GM19468 (cell line): Measurements from ENCODE around the gene SGMS2.

Experiments used
- ATAC-seq: cut with Tn5 transposase; IDR thresholded peaks from one replicate; pipeline ENCODE4 v1.9.1; 2021; ENCODE audit warnings: mild to moderate bottlenecking, moderate library complexity, moderate number of reproducible peaks; ENCODE audit not compliant: unreplicated experiment; ENCODE audit errors: extremely low read depth

Gene SGMS2

GRCh38 chr4:107824350-107825071 is at the start of gene SGMS2:
Gene SGMS2 (plus strand): TSS chr4:107824932. CDS start chr4:107895554, 70,622 bp downstream.
- ATAC-seq: peak; percentile 49

- ATAC-seq: no peak
Observed at GRCh38 chr4:107777890-107778289, 46.8 kb upstream of the SGMS2 start.

DNA sequence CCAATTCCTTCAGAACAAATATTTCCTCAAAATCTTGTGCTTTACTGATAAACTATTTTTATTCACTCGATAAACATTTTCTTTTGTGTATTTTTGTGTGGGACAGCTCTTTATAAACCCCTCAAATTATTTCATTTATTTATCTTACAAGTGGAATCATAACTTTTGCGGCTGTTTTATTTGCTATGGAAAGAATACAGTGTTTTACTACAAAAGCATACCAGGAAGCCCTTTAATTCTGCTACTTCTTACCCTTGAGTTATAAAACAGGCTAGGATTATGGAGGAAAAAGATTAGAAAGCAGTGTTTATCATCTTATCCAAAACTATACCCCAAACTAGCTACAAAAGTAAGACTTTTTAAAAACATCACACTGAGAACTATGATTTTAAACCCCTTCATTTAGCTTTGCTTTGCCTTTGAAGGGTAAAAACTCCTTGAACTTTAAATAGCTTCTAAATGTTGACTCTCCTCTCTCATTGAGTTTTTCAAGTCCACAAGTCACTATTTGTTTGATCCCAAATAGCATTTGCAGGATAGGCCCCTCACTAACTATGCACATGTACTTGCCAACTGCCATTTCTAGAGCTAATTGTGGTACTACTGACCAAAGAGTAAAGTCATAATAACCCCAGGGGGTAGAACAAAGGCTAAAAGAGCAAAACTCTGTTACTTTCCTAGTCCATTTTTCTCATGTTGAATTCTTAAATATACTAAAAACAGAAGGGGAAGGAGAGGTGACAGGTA is 45.8 kb upstream of the SGMS2 start:
- no peak for ATAC-seq

DNA sequence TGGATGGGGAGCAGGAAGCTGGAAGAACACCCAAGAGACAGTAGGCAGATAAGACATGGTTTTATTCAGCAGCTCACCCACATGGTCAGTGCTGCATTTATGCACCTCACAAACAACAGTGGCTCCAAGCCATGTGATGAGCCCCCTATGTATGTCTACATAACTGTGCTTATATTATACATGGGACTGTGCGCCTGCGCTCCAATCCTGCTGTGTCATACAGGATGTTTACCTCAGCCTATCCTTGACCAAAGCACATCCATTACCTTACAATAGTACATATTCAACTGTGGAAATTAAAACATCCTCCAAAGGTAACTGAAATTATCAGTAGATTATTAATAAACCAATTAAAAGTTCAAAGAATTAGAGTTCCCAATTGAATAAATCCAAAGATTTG is 44.1 kb upstream of the SGMS2 start:
- no peak for ATAC-seq

DNA sequence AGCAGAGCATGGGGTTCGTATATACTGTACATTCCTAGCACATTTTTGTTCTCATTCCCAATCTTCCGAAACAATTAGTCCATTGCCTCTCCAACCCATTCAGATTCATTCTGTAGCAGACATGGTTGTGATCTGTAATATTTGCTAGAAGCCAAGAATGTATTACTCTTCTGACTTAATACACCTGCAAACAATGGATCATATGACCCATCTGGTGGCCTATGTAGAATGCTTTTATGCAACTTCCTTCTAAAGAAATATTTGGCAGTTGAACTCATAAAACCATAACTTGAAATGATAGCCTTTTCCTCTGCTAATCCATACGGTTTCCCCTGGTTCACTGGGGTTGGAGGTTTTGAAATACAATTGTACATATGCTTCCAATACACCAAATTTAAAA is 32.8 kb upstream of the SGMS2 start:
- ATAC-seq: no peak

DNA sequence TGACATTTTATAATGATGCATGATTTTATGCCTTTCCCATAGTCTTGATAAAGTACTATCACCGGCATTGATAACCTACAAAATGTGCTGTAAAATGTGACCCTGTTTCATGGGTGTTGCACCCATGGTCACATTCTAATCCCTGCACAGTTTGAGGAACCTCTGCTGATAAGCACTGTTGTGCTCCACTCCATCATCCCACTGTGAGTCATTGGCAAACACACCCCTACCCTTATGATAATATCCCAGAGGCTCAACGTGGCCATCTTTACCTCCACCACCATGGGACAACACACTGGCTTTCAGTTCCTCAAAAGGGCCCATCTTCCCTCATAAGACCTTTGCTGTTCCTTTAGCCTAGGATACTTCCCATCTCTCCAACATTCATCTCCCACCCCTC is 32.0 kb upstream of the SGMS2 start:
- ATAC-seq: no peak

- ATAC-seq: no peak
Observed at GRCh38 chr4:107793996-107794395, 30.7 kb upstream of the SGMS2 start.

DNA sequence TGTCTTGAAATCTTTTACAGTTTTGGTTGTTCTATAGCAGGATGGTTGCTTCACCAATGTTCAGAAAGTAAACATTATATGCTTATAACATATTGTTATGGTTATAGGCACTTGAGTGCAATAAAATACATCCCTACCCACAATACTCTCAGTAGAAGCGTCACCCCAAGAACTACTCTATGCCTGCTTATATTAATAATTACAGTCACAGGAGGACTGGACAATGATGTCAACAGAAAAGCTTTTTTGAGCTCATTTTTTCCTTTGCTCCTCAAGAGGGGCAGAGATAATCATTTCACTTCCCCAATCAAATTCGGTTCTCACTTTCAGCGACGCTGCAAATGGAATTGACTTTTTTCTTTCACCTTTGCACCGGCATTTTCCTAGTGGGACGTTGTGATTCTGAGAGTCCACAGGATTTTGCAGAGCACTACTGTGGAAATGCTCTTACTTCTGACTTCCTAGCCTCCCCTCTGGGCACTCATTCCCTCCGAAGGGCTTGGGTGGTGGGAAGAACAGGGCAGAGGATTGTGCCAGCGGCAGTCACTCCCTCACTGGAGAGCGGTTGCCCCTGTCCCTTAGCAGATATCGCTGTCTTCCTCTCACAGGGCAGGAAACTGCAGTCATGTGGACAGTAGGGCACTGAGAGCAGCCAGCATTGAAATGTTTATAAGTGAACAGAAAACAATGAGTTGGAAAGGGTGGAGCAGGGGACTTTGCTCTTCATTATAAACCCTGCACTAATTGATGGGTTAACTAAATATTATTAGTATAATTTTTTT is 24.9 kb upstream of the SGMS2 start:
- no peak for ATAC-seq

GRCh38 chr4:107800706-107801105 is 24.0 kb upstream of the SGMS2 start:
- no peak for ATAC-seq

- no peak for ATAC-seq
Observed at GRCh38 chr4:107801766-107802211, 22.9 kb upstream of the SGMS2 start.

DNA sequence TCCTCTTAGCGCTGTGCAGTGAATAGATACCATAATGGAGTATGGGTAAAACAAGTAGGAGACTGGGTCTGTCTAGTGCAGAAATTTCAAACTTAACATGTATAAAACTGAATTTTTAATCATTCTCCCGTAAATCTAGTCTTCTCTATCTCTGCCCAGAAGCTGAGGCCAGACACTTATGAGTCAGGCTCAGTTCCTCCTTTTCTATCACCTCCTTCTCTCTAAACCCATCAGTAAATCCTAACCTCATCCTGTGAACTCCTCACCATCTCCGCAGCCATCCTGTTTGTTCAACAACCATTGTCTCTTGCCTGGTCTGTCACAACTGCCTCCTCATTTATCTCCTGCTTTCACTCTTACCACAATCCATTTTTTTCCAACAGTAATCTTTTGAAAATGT is 19.8 kb upstream of the SGMS2 start:
- ATAC-seq: no peak

DNA sequence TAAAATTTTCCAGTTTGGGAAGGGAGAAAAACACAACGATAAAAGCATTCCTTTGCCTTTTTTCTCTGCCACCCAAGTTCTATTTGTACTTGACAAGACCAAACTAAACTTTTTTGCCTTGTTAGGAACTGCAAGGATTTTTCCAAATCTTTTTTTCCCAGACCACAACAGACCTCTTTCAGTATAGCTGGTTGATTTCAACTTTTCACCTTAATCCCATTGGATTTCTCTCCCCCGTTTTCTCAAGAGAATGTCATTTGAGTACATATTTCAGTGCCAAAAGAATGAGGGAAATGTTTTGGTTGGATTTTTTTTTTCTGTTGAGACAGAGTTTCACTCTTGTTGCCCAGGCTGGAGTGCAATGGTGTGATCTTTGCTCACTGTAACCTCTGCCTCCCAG is 18.5 kb upstream of the SGMS2 start:
- no peak for ATAC-seq

- no peak for ATAC-seq
Observed at GRCh38 chr4:107808572-107808971, 16.2 kb upstream of the SGMS2 start.

DNA sequence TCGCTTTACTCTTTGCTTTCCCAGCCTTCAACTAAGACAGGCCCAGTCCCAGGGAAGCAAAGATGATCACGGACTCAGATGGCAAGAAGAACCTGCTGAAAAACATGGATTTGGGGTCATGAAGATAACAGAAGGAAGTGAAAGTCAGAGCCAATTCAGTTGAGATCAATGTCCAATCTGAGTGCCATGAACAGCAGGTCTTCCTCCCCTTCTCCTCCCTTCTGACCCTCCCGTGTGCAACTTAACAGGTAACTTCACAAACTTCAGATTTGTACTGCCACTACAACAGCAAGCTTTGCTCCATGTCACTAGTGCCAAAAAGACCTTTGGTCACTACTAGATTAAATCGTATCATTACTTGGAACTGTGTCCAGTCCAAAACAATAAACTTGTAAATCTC is 15.5 kb upstream of the SGMS2 start:
- no peak for ATAC-seq

DNA sequence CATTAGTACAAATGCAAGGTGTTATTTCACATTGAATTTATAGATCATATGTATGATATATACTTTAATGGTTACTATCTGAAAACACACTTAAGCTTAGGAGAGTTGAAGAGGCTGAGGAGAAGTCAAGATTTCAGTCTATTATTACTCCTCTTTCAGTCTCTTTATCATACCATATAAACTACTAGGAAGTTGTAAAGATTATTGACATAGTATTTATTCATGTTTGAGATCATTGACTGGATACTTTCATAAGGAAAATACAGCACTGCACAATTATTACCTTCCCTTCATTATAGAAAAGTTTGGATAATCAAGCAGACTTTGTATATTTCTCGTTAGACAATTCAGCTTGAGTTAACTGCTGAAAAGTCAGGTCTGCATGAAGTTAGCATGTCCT is 10.0 kb upstream of the SGMS2 start:
- no peak for ATAC-seq

GRCh38 chr4:107815158-107815557 is 9.6 kb upstream of the SGMS2 start:
- ATAC-seq: no peak

GRCh38 chr4:107818301-107818910 is 6.3 kb upstream of the SGMS2 start:
- ATAC-seq: no peak

- no peak for ATAC-seq
Observed at GRCh38 chr4:107823870-107824349, 822 bp upstream of the SGMS2 start.

DNA sequence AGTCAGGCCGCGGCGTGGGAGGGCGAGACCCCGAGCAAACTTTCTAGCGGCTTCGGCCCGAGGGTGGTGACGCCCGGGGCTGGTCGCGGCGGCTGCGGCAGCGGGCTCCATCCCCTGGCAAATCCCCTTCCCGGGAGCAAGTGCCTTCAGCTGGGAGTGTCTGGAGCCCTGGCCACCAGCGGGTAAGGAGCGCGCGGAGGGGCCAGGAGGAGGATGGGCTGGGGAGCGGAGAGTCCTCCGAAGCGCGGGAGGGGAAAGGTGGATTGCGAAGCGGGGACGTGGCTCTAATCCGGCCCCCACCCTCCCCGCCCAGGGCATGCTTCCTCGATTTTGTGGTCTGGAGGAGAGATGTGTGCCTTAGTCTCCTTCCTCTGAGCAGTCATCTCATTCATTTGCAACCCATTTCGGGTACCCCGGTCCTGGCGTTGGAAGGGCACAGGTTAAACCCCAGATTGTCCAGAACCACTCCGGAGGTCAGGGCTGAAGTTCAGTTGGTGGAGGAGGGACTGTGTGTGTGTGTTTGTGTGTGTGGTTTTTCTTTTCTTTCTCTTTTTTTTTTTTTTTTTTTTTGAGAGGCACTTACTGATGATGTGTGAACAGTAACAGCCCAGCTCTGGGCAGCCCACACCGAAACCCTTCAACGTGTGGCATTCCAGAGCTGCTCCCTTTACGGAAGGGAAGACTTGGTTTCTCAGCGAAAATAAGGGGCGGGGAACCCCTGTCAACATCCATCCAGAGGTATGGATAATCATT is 516 bp downstream of the SGMS2 start:
- ATAC-seq: no peak
